Mucosa of descending colon (tissue), 3 donors: ENCODE data around the gene ATP7A. TPM values are rescaled to one million over a fixed set of nuclear protein-coding genes. Genes with fewer than 3 reads are reported as not detected.
A peak's percentile ranks its signal among the peaks of the same experiment; 100 is the strongest.
"Not testable (repeated sequence)": the region's sequence is repeated elsewhere in the genome, so short reads cannot be mapped to it uniquely, and the experiment has no call there.

ENCODE experiments used
- ATAC-seq: fragments of 200-7000 bp; cut with Tn5 transposase; one replicate; pipeline ENCODE4 v1.9.1; 2020; ENCODE audit warnings: mild to moderate bottlenecking, moderate library complexity
- DNase-seq, 3 donors: peaks; one replicate each; pipeline ENCODE4 v3.0.0-alpha.2; 2020
- H3K36me3 ChIP-seq: fragments of 200-600 bp; one replicate; pipeline ENCODE4 v1.8.0; 2021; ENCODE audit warnings: low read depth, mild to moderate bottlenecking
- H3K4me1 ChIP-seq: fragments of 200-600 bp; one replicate; pipeline ENCODE4 v1.8.0; 2021; ENCODE audit warnings: low read depth, mild to moderate bottlenecking
- H3K4me3 ChIP-seq: fragments of 200-600 bp; one replicate; pipeline ENCODE4 v1.8.0; 2021; ENCODE audit warnings: mild to moderate bottlenecking
- H3K9me3 ChIP-seq: fragments of 200-600 bp; one replicate; pipeline ENCODE4 v1.8.0; 2021; ENCODE audit warnings: mild to moderate bottlenecking
- intact Hi-C, 2 donors: fragments of 100-400 bp; cut with DNase I in 1 of 2; cut with micrococcal nuclease in 1 of 2; formaldehyde crosslinking; loops; one replicate each; pipeline versions ENCODE4 v1.11.0 to v1.11.1; 2022; cut with DNase I, micrococcal nuclease
- total RNA-seq, 3 donors: library from RNA; stranded (reverse); fragmentation: NEBNext Ultra II Directional in 2 of 3; extraction: Animal tissue kit (Norgen Biotek cat#: 25700) in 2 of 3; gene quantifications; one replicate each; pipeline versions ENCODE4 v1.2.1 to v1.2.4, GENCODE V29; 2021 to 2023
- TF ChIP-seq, protein P1 (sequence below): fragments of 200-600 bp; IDR thresholded peaks from one replicate; pipeline ENCODE4 v1.8.0; 2022; ENCODE audit warnings: antibody characterized with exemption, mild to moderate bottlenecking
- donor health status: DM: no; HTN: no; CAD: no; lungs with moderate emphysema.
- donor health status: DM: no; HTN: no; CAD: no.
- donor health status: DM: no; HTN: yes; CAD: no.

ATP7A gene
- total RNA-seq, 3 donors from 2014 or later: 6.9 to 11.2 (median 9.7) TPM

- Histone ChIP-seq H3K4me3 (no peak overlapping the region), H3K4me1 (no peaks in the 10 kb centered on the region), H3K9me3 (no peaks in the 10 kb centered on the region), H3K36me3 (no peaks in the 10 kb centered on the region)
- ATAC-seq (no peak), DNase-seq (no peak)
- TF ChIP-seq, protein P1, sequence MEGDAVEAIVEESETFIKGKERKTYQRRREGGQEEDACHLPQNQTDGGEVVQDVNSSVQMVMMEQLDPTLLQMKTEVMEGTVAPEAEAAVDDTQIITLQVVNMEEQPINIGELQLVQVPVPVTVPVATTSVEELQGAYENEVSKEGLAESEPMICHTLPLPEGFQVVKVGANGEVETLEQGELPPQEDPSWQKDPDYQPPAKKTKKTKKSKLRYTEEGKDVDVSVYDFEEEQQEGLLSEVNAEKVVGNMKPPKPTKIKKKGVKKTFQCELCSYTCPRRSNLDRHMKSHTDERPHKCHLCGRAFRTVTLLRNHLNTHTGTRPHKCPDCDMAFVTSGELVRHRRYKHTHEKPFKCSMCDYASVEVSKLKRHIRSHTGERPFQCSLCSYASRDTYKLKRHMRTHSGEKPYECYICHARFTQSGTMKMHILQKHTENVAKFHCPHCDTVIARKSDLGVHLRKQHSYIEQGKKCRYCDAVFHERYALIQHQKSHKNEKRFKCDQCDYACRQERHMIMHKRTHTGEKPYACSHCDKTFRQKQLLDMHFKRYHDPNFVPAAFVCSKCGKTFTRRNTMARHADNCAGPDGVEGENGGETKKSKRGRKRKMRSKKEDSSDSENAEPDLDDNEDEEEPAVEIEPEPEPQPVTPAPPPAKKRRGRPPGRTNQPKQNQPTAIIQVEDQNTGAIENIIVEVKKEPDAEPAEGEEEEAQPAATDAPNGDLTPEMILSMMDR: no peak
- intact Hi-C loops: no loop called here
Measured at GRCh38 chrX:77935886-77936285, 25.4 kb downstream of the ATP7A start.

DNA sequence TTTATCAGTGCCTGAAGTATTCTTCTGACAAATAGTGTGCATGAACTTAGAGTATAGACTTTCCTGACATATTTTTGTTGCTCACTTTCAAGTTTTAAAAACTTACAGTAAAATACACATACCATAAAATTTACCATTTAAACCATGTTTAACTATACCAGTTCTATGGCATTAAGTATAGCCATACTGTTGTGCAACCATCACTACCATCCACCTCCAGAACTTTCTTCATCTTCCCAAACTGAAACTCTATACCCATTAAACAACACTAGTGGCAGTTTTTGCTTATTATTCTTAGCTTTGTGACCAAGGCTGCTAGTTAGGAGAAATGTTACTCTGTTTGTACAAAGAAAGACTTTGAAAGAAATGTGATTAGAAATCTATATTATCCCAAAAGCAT is 25.8 kb downstream of the ATP7A start:
- Histone ChIP-seq H3K4me3 (no peak overlapping the region), H3K4me1 (no peaks in the 10 kb centered on the region), H3K36me3 (no peaks in the 10 kb centered on the region), H3K9me3 (no peaks in the 10 kb centered on the region)
- intact Hi-C loops: no loop called here
- ATAC-seq: no peak
- no peak for DNase-seq
- TF ChIP-seq, protein P1: no peak

DNA sequence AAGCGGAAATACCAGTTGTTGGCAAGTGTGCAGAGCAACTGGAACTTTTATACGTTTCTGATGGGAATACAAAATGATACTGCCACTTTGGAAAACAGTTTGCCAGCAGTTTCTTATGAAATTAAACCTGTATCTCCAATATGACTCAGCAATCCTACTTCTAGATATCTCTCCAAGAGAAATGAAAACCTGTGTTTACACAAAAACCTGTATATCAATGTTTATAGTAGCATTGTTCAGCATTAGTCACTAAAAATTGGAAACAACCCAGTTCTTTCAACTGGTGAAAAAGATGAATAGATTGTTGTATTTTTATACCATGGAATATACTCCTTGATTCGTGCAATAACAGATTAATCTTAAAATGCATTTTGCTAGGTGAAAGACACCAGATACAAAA is 26.8 kb downstream of the ATP7A start:
- intact Hi-C loops: no loop called here
- H3K36me3 ChIP-seq: no peaks in the 10 kb centered on the region
- no peaks in the 10 kb centered on the region for H3K9me3 ChIP-seq
- no peaks in the 10 kb centered on the region for H3K4me1 ChIP-seq
- TF ChIP-seq, protein P1: no peak
- ATAC-seq (peak; percentile 72), DNase-seq (no peak)
- no peak overlapping the region for H3K4me3 ChIP-seq

- ATAC-seq: no peak
- intact Hi-C loops: no loop called here
- H3K9me3 ChIP-seq: no peaks in the 10 kb centered on the region
- peaks cover 6% of the 10 kb centered on the region for H3K4me1 ChIP-seq
- no peak for DNase-seq
- H3K36me3 ChIP-seq: no peaks in the 10 kb centered on the region
- TF ChIP-seq, protein P1: no peak
- H3K4me3 ChIP-seq: no peak overlapping the region
Measured at GRCh38 chrX:77938083-77938680, 27.7 kb downstream of the ATP7A start.

- DNase-seq, intact Hi-C loops, H3K4me1 ChIP-seq, H3K4me3 ChIP-seq, H3K36me3 ChIP-seq, H3K9me3 ChIP-seq, ATAC-seq: not testable (repeated sequence)
Measured at GRCh38 chrX:77945031-77945430, 34.5 kb downstream of the ATP7A start.

GRCh38 chrX:77945910-77946545 is 35.5 kb downstream of the ATP7A start:
- ATAC-seq (no peak), DNase-seq (no peak)
- Histone ChIP-seq H3K4me3 (no peak overlapping the region), H3K4me1 (peaks cover 6% of the 10 kb centered on the region), H3K36me3 (no peaks in the 10 kb centered on the region), H3K9me3 (no peaks in the 10 kb centered on the region)
- TF ChIP-seq, protein P1: no peak
- intact Hi-C loops: no loop called here
